Activated CD4-positive, CD25-positive, alpha-beta regulatory T cell treated with anti-CD3 and anti-CD28 coated beads, Interleukin-2, amount 50 U/mL, for 16 hours (primary cell): ENCODE measurements around the gene LHFPL6.
"Not testable (repeated sequence)": the region's sequence is repeated elsewhere in the genome, so short reads cannot be mapped to it uniquely, and the experiment has no call there.

ENCODE experiments used
- DNase-seq: peaks from one replicate; pipeline ENCODE4 v3.0.0-alpha.2; 2020; ENCODE audit warnings: low read depth, low spot score

Gene LHFPL6

DNA sequence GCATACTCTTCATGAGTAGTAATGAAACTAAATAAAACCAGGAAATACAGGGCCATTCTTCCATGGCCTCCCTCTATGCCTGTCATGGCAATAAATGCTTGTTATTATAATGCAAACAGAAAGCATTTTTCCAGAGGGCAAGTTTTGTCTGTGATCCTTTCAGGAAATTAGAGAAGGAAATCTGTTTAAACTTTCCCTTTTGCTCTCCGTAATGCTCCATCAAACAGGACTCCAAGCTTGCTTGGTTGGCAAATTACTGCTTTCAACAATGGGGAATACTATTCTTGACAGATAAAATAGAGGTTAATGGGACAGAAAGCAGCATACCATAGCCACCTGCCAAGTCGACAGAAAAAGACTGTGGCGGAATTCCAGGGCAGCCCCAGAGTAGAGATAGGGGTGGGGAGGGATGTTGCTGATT lies 252.5 kb downstream of the LHFPL6 start:
- DNase-seq: no peak

DNA sequence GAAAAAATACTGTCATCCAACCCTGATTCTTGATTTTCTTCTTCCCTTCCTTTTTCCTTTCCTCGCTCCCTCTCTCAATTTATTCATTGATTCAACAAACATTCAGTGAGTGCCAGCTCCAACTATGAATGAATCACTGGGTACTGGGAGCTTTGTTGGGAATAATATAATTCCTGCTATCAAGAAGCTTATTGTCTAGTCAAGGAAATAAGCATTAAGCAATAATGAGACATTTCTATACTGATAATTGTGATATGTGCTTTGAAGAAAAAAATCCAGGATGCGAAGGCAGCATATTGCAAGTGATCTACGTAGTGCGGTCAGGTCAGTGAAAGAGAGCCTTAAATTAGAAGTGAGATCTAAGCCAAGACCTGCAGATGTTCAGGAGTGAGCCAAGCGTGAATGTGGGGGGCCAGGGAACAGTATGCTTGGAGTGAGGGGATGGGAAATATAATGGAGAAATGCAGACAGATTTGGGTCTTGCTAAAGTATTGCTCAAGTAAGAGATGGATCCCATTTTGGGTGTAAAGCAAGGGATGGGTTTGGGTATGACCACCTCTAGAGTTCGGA lies 253.5 kb downstream of the LHFPL6 start:
- DNase-seq: no peak

DNA sequence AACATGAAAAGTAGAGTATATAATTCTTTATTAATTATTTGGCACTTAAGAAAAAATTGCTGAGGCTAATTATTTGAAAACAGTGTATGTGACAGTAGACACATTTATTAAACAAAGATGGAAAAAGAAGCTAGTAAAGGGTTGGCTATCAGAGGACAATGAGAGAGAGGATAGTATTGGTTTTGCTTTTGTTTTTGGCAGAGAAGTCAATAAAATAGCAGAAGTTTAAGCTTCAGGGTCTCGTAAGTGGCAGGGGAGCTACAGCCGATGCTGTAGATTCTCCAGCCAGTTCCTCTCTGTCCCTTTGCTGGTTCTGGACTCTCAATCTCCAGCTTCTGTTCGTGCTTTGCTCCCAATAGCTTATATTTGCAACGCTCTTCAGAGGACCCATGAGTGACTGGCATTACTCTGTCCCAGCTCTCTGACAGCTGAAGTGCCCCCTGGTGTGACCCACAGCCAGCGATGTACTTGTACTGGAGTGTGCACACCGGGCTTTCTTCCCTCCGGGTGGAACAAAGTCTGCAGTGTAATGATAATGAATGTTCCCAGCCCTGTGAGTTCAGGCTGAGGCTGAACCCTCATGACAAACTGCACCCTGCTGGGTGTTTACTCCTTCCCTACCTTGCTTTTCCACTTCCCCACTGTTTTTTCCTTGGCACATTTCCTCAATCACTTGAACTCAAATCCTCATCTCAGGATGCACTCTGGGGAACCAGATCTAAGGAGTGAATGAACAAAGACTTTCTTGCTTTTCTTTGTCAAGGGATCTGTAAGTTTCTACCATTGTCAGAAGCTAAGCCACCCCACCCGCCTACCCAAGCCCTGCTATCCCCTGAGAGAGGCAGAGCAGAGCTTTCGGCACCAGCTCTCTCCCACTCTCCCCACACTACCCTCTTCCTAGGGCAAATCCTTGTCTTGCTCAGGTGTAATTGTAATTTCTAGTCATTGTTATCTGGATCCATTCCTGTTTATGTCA lies 254.8 kb downstream of the LHFPL6 start:
- no peak for DNase-seq

DNA sequence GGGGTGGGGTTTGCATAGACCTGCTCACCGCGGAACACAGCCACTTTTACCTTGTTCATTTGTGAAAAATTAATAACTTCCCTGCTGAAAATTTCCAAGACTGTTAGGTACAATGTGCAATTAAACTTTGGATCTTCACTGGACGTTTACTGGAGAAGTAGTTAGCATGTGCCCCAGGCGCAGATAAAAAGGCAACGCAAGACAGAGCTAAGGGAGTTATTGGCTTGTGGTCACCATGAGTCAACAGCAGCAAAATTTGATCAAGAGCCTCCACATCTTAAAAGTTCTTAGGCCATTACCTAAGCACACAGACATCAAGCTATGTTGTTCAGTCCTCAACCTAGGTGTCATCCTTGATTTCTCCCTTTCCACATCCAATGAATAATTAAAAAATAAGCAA lies 257.0 kb downstream of the LHFPL6 start:
- no peak for DNase-seq

DNA sequence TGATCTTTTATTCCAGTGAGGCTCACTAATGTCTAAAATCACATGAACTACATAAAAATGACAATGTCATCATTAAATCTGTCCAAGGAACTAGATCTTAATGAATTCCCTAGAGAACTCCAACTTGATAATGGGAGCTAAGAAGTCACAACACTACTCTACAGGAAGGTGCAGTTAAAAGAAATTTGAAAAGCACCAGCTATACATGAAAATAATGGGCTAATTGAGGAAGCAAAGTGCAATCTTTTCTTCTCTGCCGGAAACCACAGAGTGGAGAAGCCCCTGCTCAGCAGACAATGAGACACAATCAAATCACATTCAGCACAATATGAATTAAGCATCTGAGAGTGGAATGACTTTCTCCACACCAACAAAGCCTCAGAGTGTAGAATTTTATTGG lies 261.7 kb downstream of the LHFPL6 start:
- no peak for DNase-seq

DNA sequence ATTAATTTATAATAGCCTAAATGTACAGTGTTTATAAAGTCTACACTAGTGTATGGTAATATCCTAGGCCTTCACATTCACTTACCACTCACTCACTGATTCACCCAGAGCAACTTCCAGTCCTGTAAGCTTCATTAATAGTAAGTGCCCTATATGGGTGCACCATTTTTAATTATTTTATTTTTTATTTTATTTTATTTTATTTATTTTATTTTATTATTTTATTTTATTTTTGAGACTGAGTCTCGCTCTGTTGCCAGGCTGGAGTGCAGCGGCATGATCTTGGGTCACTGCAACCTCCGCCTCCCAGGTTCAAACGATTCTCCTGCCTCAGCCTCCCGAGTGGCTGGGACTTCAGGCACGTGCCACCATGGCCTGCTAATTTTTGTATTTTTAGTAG lies 264.9 kb downstream of the LHFPL6 start:
- not testable (repeated sequence) for DNase-seq

DNA sequence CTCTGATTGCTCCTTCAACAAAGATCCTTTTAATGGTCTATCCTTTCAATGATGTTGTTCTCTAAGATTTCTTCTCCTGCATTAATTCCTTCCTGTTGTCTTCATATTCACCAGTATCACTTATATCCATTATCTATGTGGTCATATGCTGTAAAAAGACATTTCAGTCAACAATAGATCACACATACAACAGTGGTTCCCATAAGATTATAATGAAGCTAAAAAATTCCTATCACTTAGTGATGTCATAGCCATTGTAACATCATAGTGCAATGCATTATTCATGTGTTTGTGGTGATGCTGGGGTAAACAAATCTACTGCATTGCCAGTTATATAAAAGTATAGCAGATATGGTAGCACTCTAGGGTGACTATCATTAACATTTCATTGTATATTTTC lies 266.1 kb downstream of the LHFPL6 start:
- no peak for DNase-seq

DNA sequence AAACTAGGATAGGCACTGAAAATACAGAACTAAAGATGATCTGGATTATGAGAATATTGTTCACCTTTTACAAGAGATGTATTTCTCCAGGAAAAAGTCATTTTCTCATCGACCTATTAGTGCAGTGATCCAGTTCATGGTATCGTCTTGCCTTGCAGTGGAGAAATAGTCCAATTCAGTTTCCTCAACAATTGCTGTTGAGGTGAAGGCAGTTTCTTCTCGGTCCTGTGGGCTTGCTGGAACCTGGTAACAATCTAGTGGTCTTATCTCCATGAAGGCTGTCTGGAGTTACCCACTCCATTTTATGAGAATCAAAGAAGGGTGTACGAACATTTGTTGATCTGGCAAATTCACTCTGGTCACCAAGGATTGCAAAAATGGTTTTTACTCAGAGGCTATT lies 266.8 kb downstream of the LHFPL6 start:
- DNase-seq: no peak

DNA sequence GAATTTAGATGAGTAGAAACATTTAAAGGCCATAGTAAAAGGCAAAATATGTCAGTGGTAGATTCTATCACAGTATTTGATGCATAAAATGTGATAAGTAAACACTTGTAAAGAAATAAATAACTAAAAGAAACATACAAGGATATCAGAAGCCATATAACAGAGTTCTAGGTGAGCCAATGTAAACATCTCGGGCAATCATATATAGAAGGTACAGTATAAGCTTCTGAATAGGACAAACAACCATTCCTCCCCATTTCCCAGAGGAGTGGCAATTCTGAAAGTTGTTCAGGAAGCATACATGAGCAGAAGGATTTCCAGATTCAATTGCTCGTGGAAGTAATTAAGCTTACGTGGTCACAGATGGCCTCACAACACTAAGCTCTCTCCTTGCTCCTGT lies 267.3 kb downstream of the LHFPL6 start:
- no peak for DNase-seq

DNA sequence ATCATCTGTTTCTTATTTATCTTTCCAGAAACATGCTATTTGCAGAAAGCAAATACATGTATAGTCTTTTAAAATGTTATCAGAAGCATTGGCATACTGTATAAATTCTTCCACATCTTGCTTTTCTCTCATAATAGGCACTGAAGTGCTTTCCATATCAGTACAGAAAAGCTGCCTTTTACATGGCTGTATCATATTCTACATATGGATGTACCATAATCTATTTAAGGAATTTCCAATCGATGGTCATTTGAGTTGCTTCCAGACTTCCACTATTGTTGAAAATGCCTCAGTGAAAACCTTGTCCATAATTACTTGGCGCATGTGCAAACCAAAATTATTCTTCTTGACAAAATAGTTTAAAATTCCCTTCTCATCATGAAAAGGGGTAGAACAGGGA lies 272.5 kb downstream of the LHFPL6 start:
- no peak for DNase-seq

DNA sequence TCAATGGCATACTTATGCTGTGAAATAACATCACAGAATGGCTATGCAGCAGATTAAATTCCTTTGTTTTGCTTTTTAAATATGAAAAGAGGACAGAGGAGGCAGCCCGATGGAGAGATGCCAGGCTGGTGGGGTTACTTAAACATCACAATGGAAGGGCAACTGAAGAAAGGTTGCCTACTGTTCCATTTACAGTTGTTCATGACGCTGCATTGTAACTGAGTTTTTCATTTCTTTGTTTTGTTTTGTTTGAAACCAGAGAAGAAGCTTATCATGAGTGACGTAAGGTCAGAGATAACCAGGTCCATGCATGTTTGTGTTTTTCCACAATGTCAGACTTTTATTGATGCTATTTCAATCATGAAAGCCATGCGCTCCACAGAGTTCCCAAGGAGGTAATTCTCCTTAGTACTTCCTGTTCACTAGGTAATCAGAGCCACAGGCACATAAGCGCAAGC lies 273.8 kb downstream of the LHFPL6 start:
- DNase-seq: no peak

DNA sequence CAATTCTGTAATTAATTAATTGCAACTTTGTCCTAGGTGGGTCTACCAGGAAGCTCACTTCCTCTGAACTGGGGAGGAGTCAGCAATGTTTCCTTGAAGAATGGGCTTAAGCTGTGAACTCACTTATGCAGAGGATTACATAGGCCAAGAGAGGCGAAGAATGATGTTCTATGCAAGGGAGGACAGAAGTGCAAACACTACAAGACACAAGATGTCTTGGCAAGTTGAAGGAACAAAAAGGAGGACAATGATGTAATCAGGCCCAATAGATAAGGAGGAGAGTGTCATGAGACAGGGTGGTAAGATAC lies 275.9 kb downstream of the LHFPL6 start:
- no peak for DNase-seq

DNA sequence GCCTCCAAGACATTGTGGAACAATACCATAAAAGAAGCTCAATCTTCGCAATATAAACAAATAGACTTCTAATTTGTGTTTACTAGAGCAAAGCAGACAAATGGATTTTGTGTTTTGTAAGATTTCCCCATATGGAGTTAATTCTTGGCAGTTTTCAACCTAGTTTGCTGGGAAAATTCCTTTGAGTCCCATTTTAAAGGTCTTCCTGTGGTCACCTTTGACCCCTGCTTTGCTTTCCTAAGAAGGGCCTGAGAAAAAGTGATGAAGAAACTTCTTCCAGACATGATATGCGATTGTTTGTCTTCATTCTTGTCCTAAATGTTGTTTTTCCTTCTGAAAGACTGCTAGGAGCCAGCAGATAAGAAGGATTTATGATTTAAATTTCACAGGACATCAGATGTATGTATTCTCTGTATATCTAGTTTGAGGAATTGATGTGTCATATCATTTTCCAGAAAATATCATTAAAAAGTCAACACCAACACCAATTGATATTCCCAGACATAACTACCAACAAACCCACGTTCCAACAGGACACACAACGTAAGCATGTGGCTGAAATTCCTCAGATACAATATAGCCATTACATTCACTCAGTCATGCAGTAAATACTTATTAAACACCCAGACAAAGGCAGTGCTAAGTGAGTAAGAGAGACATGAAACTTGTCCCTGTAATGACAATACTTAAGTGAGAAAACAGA lies 276.4 kb downstream of the LHFPL6 start:
- no peak for DNase-seq

DNA sequence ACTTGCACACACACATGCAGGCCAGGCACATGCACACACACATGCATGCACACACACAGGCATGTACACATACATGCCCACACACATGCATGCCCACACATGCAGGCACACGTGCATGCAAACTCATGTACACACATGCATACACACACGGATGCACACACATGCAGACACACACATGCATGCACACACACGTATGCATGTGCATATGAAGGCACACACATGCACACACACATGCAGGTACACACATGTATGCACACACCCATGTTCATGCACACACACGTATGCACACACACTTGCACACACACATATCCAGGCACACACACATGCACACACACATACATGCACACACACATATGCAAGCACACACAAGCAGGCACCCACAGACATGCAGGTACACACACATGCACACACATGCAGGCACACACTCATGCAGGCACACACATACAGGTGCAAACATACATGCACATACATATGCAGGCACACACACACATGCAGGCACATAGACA lies 278.1 kb downstream of the LHFPL6 start:
- DNase-seq: no peak

DNA sequence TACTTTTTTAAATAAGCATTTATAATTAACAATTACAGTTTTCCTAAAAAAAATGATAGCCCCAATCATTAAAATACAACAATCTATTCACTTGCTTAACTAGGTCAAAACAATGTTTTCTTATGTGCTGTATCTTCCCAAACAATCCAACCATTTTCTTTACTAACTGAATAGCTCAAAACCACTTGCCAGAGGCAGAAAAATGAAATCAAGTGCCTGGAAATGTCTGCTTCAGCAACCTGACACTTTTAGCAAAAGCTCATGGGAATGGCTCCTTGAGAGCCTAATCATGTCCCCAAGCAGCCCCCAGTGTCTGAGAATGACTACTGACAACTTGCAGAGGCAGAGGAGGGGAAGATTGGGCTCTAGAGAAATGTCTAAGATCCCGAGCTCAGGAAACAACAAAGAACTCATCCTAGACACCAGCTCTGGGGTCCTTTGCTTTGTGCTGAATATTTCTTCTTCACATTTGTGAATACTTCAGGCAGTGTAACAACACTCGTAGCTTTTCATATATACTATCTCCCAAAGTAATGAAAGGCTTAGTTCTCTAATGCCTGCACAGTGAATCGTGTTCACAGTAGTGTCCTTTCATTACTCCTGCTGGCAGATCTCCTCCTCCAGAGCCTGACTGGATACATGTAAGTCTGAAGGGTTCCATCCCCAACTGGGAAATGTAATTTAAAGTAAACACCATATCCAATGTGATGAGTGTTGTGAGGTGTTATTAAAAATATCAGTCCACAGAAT lies 280.0 kb downstream of the LHFPL6 start:
- DNase-seq: no peak

DNA sequence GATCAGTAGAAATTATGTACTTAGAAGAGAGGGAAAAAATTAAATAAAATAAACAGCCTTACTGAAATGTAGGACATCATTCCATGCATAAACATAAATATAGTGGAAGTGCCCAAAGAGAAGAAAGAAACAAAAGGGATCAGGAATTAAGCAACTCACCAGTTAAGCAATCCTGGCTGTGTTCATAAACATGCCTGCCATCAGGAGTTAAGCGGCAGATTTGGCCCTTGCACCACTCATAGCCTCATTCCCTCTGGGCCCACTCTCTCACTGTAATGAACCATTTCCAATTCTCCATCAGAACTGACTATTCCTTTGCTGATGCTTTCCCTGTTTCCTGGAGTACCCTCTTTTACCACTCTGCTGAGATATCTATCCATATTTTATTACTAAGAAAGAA lies 281.4 kb downstream of the LHFPL6 start:
- DNase-seq: no peak

DNA sequence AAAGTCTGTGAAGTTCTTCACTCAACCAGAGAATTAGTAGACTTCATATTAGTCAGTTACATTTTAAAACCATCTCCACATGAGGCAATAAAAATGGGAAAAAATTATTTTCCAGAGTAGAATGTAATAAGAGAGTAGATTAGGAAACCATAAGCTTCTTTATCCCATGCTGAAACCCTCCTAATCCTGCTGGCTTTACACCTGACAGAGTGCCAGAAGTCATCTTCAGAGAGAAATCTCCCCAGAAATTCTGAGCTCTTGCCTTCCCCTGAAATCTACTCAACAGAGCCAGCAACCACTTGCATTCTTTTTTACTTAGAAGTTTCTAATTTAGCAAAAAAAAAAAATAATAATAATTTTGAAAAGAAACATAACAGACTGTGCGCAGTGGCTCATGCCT lies 284.8 kb downstream of the LHFPL6 start:
- DNase-seq: no peak

DNA sequence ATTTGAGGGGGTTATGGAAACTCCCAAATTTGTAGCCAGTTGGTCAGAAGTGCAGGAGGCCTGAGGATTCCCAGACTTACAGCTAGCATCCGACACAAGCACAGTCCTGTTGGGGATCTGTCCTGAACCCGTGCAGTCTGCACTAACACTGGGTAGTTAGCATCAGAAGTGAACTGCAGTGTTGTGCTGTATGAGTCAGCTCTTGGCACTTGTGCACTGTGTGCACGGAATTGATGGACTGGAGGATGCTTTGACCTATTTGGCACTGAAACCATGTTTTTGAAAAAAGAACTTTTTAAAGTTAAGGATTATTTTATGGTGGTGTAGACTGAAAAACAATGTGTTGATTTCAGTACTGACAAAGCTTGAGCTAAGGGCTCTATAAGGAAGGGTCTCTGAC lies 285.7 kb downstream of the LHFPL6 start:
- DNase-seq: no peak

DNA sequence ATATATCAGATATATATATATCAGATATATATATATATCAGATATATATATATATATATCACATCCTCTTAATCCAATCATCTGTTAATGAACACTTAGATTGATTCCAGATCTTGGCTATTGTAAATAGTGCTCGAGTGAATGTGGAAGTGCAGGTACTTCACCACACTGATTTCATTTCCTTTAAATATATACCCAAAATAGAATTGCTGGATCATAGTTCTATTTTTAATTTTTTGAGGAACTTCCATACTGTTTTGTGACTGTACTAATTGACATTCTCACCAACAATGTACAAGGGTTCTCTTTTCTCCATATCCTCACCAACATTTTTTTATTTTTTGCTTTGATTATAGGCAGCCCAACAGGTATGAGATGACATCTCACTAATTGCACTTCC lies 287.2 kb downstream of the LHFPL6 start:
- no peak for DNase-seq

DNA sequence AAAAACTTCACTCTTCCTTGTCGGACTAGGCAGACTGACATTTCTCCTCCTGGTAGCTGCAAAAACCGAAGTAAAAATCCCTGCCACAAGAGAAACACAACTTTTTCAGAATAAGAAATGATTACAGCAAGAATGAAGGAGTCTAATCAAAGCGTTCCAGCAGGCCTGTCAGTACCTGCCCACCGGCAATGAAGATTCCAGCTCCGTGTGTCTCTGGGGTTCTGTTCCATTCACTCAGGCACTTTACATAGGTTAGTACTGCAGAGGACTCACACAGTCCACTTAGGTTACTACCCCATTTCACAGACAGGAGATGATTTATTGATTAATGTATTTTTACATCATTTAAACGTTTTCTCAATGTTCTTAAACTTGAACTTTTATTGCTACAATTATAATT lies 289.3 kb downstream of the LHFPL6 start:
- no peak for DNase-seq

DNA sequence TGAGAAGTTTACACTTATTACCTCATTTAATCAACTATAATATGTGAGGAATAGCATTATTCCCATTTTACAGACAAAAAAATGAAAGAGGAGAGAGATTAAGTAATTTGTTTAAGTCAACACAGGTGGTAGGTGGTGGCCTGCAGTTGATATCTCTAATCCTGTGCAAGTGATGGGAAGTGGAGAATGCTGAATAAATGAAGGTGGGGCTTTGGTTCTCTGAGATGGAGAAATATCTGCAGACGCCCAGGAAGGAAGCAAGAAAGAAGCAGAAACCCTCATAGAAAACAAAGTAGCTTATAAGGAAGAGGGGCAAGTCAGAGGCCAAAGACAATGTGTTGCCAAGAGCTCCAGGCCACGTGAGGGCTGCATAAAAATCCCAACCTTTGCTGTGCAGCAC lies 290.4 kb downstream of the LHFPL6 start:
- no peak for DNase-seq

DNA sequence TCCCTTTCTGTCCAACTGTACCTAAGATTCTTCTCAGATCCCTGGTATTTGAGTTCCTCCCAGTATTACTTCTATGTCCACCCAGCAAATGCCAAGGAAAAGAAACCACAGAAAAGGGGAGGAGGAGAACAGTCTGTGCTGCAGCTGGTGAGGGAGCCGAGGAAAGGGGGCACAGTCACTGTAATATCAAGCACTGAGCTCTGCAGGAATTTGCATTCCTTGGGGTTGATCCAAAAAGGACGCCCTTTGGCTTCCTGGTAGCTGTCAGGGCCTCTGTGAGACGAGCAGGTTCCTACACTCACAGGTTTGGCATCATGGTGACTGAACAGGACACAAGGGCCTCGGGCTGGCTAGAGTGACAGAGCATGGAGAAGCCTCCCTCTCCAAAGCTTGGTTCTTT lies 291.4 kb downstream of the LHFPL6 start:
- DNase-seq: no peak
